ENCODE measurements around the gene TXNRD1. TPM values are rescaled to one million over a fixed set of nuclear protein-coding genes. Genes with fewer than 3 reads are reported as not detected.

TXNRD1 gene
- total and polyA plus RNA-seq, 11 donors, result 26.6 to 384 (median 90.8) TPM

- Histone ChIP-seq H3K27me3 (no peaks in the 10 kb centered on the region), H3K36me3 (peaks cover 0 to 16% (median 2%) of the 10 kb centered on the region in 9 donors), H3K4me3 (peak overlapping the region in 11 of 12 donors; percentile 31 to 75 (median 55)), H3K9me3 (no peaks in the 10 kb centered on the region), H3K27ac (peak overlapping the region in 10 of 12 donors; percentile 52 to 82 (median 67)), H3K4me1 (peaks cover 0 to 76% (median 39%) of the 10 kb centered on the region in 12 donors)
- intact Hi-C loops (cut with DNase I), result loop anchor here in 7 of 10 donors (5.0 kb wide), 3 partner anchors 38 to 87 kb away; partner anchors contain the start of gene TXNRD1 (in 5 of the 7)
- ATAC-seq (no peak), DNase-seq (no peak)
- 73 to 87% (median 77%) methylated on average over 10 of the region's 10 CpGs for WGBS, 4 donors
- TF ChIP-seq POLR2A (IDR thresholded peaks at IDR 0.05) (no peak), CTCF (IDR thresholded peaks at IDR 0.05) (no peak)
Observed at GRCh38 chr12:104304261-104305009, 88.9 kb downstream of the TXNRD1 start.

GRCh38 chr12:104305349-104305748 is 89.8 kb downstream of the TXNRD1 start:
- no peak for ATAC-seq
- DNase-seq, result no peak
- Histone ChIP-seq H3K27me3 (no peaks in the 10 kb centered on the region), H3K4me3 (no peak overlapping the region), H3K9me3 (no peaks in the 10 kb centered on the region), H3K4me1 (peaks cover 0 to 73% (median 36%) of the 10 kb centered on the region in 12 donors), H3K27ac (no peak overlapping the region), H3K36me3 (peaks cover 0 to 13% (median 0%) of the 10 kb centered on the region in 9 donors)
- intact Hi-C loops (cut with DNase I), result loop anchor here in 2 of 10 donors (5.0 kb wide), 2 partner anchors 37 to 47 kb away; no protein-coding TSS in a partner anchor
- WGBS, 4 donors, result 77 to 93% (median 83%) methylated on average over 2 of the region's 2 CpGs
- TF ChIP-seq POLR2A (IDR thresholded peaks at IDR 0.05) (no peak), CTCF (IDR thresholded peaks at IDR 0.05) (no peak)

GRCh38 chr12:104306376-104306775 is 90.8 kb downstream of the TXNRD1 start:
- H3K36me3 ChIP-seq, result peaks cover 0 to 21% (median 5%) of the 10 kb centered on the region in 9 donors
- H3K4me1 ChIP-seq, result peaks cover 0 to 69% (median 36%) of the 10 kb centered on the region in 12 donors
- TF ChIP-seq POLR2A (IDR thresholded peaks at IDR 0.05) (no peak), CTCF (IDR thresholded peaks at IDR 0.05) (no peak)
- 69 to 98% (median 94%) methylated on average over 2 of the region's 2 CpGs for WGBS, 4 donors
- H3K27me3 ChIP-seq, result no peaks in the 10 kb centered on the region
- ATAC-seq (no peak), DNase-seq (no peak)
- H3K9me3 ChIP-seq, result no peaks in the 10 kb centered on the region
- intact Hi-C loops (cut with DNase I), result loop anchor here in 2 of 10 donors (5.0 kb wide), 2 partner anchors 36 to 46 kb away; no protein-coding TSS in a partner anchor
- H3K4me3 ChIP-seq, result no peak overlapping the region
- H3K27ac ChIP-seq, result no peak overlapping the region

GRCh38 chr12:104306943-104307654 is 91.5 kb downstream of the TXNRD1 start:
- no peak for TF ChIP-seq POLR2A (IDR thresholded peaks at IDR 0.05)
- TF ChIP-seq CTCF (IDR thresholded peaks at IDR 0.05), result no peak
- peaks cover 0 to 28% (median 12%) of the 10 kb centered on the region in 9 donors for H3K36me3 ChIP-seq
- ATAC-seq, result no peak
- no peak for DNase-seq
- WGBS, 4 donors, result 80 to 91% (median 85%) methylated on average over 6 of the region's 6 CpGs
- intact Hi-C loops (cut with DNase I), result loop anchor here in 2 of 10 donors (5.0 kb wide), 2 partner anchors 35 to 45 kb away; no protein-coding TSS in a partner anchor
- no peak overlapping the region for H3K27ac ChIP-seq
- H3K4me1 ChIP-seq, result peaks cover 0 to 66% (median 36%) of the 10 kb centered on the region in 12 donors
- no peaks in the 10 kb centered on the region for H3K9me3 ChIP-seq
- H3K4me3 ChIP-seq, result no peak overlapping the region
- H3K27me3 ChIP-seq, result no peaks in the 10 kb centered on the region
